Trophoblast cell (in vitro differentiated cells and primary cell): ENCODE data around the gene RAB7B.
A peak's percentile ranks its signal among the peaks of the same experiment; 100 is the strongest.

Experiments used
- DNase-seq, 2 donors: peaks; one replicate each; pipeline ENCODE4 v3.0.0-alpha.2; 2016
- H2AFZ ChIP-seq: 2 replicates; pipeline ENCODE4 v1.6.1; 2013; ENCODE audit warnings: low read length, moderate library complexity, mild to moderate bottlenecking; ENCODE audit not compliant: insufficient read depth, poor library complexity
- H2AK5ac ChIP-seq: 2 replicates; pipeline ENCODE4 v1.6.1; 2013; ENCODE audit warnings: mild to moderate bottlenecking, low read length
- H2BK120ac ChIP-seq: 2 replicates; pipeline ENCODE4 v1.6.1; 2013; ENCODE audit warnings: low read length, mild to moderate bottlenecking, moderate library complexity; ENCODE audit not compliant: insufficient read depth, poor library complexity
- H2BK12ac ChIP-seq: 2 replicates; pipeline ENCODE4 v1.6.1; 2013; ENCODE audit warnings: mild to moderate bottlenecking, low read length, moderate library complexity
- H2BK5ac ChIP-seq: 2 replicates; pipeline ENCODE4 v1.6.1; 2013; ENCODE audit warnings: low read length, low read depth, moderate library complexity, mild to moderate bottlenecking; ENCODE audit not compliant: poor library complexity
- H3K14ac ChIP-seq: 2 replicates; pipeline ENCODE4 v1.6.1; 2013; ENCODE audit warnings: mild to moderate bottlenecking, low read length
- H3K18ac ChIP-seq: 2 replicates; pipeline ENCODE4 v1.6.1; 2013; ENCODE audit warnings: mild to moderate bottlenecking, low read length
- H3K23ac ChIP-seq: 2 replicates; pipeline ENCODE4 v1.6.1; 2013; ENCODE audit warnings: low read length
- H3K27ac ChIP-seq: 2 replicates; pipeline ENCODE4 v1.5.1; 2013; ENCODE audit warnings: low read depth, mild to moderate bottlenecking, inconsistent platforms, low read length, moderate library complexity
- H3K27me3 ChIP-seq: 2 replicates; pipeline ENCODE4 v1.6.1; 2013; ENCODE audit warnings: inconsistent platforms, mild to moderate bottlenecking, low read length, moderate library complexity; ENCODE audit not compliant: insufficient read depth
- H3K36me3 ChIP-seq, 2 experiments: 1 replicate in 1 of 2; 2 replicates in 1 of 2; pipeline ENCODE4 v1.6.1; 2013; ENCODE audit warnings: low read length in 2 of 2, mild to moderate bottlenecking in 2 of 2, moderate library complexity in 1 of 2; ENCODE audit not compliant: insufficient read depth in 2 of 2, control insufficient read depth in 1 of 2
- H3K4ac ChIP-seq: 2 replicates; pipeline ENCODE4 v1.6.1; 2013; ENCODE audit warnings: low read depth, mild to moderate bottlenecking, low read length, moderate library complexity
- H3K4me1 ChIP-seq, 2 experiments: 1 replicate in 1 of 2; 2 replicates in 1 of 2; pipeline ENCODE4 v1.6.1; 2013; ENCODE audit warnings: low read length in 2 of 2, mild to moderate bottlenecking in 2 of 2, moderate library complexity in 1 of 2; ENCODE audit not compliant: insufficient read depth in 2 of 2, control insufficient read depth in 1 of 2
- H3K4me2 ChIP-seq: 2 replicates; pipeline ENCODE4 v1.6.1; 2013; ENCODE audit warnings: inconsistent platforms, mild to moderate bottlenecking, low read length, moderate library complexity
- H3K4me3 ChIP-seq: 2 replicates; pipeline ENCODE4 v1.5.1; 2013; ENCODE audit warnings: mild to moderate bottlenecking, low read depth, low read length, inconsistent platforms
- H3K79me1 ChIP-seq: one replicate; pipeline ENCODE4 v1.6.1; 2013; ENCODE audit warnings: low read length
- H3K79me2 ChIP-seq: 2 replicates; pipeline ENCODE4 v1.6.1; 2013; ENCODE audit warnings: low read length, mild to moderate bottlenecking; ENCODE audit not compliant: control insufficient read depth, insufficient read depth, poor library complexity
- H3K9ac ChIP-seq: 2 replicates; pipeline ENCODE4 v1.6.1; 2013; ENCODE audit warnings: mild to moderate bottlenecking, low read length
- H3K9me3 ChIP-seq: 2 replicates; pipeline ENCODE4 v1.6.1; 2013; ENCODE audit warnings: low read depth, mild to moderate bottlenecking, control low read depth, inconsistent platforms, low read length; ENCODE audit not compliant: insufficient read depth
- H4K12ac ChIP-seq: 2 replicates; pipeline ENCODE4 v1.6.1; 2013; ENCODE audit warnings: low read depth, mild to moderate bottlenecking, low read length, moderate library complexity
- H4K8ac ChIP-seq: 2 replicates; pipeline ENCODE4 v1.6.1; 2013; ENCODE audit warnings: low read depth, mild to moderate bottlenecking, low read length, moderate library complexity
- H4K91ac ChIP-seq: one replicate; pipeline ENCODE4 v1.6.1; 2013; ENCODE audit warnings: low read depth, mild to moderate bottlenecking, low read length, moderate library complexity
- WGBS: extraction: QIAGEN DNeasy Blood & Tissue Kit; methylation state at CpG from one replicate; pipeline ENCODE4 v1.1.7; 2013; ENCODE audit warnings: missing lambda C conversion rate; ENCODE audit not compliant: insufficient read length, insufficient coverage; ENCODE audit errors: extremely low coverage; 5-methylcytosine and 5-hydroxymethylcytosine counted together

Gene RAB7B

DNA sequence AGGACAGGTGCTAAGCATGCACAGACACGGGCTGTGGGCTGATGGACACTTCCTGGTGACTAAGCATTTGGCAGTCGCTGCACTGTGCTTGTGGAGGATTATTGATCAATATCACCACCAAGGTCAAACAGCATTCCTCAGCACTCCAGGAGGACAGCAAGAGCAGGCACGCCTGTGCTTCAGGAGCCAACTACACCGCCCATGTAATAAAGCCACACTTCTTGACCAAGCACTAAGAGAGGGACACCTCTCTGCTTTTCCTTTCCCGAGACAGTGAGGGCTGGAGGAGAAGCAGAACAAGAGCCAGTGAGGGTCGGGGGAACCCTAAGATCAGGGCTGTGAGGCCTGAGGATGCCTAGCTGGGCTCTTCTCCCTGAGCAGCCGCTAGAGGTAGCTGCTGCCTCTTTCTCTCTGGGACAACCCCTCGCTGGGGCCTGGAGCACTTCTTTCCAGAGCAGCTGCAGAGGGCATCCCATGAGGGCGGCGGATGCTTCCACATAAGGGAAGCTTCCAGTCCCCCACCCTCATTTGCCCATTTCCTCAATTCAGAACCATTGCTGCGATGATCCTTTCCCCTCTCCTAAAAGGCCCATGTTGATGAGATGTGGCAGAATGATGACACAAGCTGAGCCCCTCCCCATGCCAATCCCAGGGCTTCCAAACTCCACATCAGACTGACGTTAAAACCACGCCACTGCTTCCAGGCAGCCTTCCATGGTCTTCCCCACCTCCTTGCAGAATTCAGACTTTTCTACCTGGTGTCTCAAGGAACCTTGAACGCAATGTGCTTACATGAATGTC lies 19.1 kb downstream of the RAB7B start:
- no peak overlapping the region for H3K23ac ChIP-seq
- no peak overlapping the region for H3K9ac ChIP-seq
- H3K4me3 ChIP-seq, result no peak overlapping the region
- peaks cover 3 to 7% of the 10 kb centered on the region in 2 experiments for H3K4me1 ChIP-seq
- H3K4me2 ChIP-seq, result no peak overlapping the region
- H3K27me3 ChIP-seq, result no peaks in the 10 kb centered on the region
- H2BK12ac ChIP-seq, result no peak overlapping the region
- H4K91ac ChIP-seq, result no peak overlapping the region
- H3K4ac ChIP-seq, result no peak overlapping the region
- no peaks in the 10 kb centered on the region for H3K79me1 ChIP-seq
- H2AK5ac ChIP-seq, result no peak overlapping the region
- no peaks in the 10 kb centered on the region for H3K9me3 ChIP-seq
- H3K18ac ChIP-seq, result no peak overlapping the region
- no peak overlapping the region for H4K8ac ChIP-seq
- H2AFZ ChIP-seq, result no peak overlapping the region
- H4K12ac ChIP-seq, result no peak overlapping the region
- H3K36me3 ChIP-seq, result no peaks in the 10 kb centered on the region
- H3K79me2 ChIP-seq, result no peaks in the 10 kb centered on the region
- no peak overlapping the region for H3K14ac ChIP-seq
- H2BK5ac ChIP-seq, result no peak overlapping the region
- peak; percentile 47 to 68 for DNase-seq
- H2BK120ac ChIP-seq, result no peak overlapping the region
- no CpG with 5 or more reads among the region's 14 CpGs for WGBS
- no peak overlapping the region for H3K27ac ChIP-seq

DNA sequence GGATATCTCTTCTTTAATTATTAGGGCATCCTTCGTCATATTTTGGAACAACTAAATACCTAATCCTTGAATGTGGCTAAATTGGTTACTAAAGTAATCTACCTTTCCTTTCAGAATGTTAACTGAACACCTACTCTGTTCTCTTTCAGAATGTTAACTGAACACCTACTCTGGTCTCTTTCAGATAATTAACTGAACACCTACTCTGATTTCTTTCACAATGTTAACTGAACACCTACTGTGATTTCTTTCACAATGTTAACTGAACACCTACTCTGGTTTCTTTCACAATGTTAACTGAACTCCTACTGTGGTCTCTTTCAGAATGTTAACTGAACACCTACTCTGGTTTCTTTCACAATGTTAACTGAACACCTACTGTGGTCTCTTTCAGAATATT lies 21.9 kb downstream of the RAB7B start:
- no CpG with 5 or more reads among the region's 1 CpG for WGBS
- Histone ChIP-seq H3K18ac (no peak overlapping the region), H2AK5ac (no peak overlapping the region)

DNA sequence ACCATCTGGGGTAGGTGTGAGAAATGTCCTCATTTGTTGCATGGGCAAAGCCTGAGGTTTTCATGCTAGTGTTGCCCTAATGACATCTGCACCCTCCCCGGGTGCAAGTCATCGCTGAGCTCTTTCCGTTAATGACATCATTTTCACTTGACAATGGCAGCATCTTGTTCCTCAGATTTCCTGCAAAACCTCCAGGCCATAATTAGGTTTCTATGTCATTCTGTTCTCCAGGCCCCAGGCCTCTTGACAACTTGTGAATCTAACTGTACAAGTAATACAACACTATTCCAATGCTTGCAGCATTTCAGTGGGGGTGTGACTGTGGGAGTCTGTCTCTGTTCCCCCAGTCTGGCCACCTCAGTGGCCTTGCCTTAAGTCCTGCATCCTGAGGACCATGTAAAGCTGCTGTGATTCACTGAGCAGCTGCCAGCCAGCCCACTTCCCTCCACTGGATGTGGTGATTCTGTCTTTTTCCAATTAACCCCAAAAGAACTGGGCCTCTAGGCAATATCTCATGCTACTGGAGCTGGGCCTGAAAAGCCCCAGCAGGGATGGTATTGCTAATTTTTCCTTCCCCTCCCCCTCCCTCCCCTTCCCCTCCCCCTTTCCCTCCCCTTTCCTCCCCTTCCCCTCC lies 22.8 kb downstream of the RAB7B start:
- Histone ChIP-seq H2AK5ac (no peak overlapping the region), H3K14ac (no peak overlapping the region), H4K91ac (no peak overlapping the region), H2BK120ac (no peak overlapping the region), H3K4me1 (peaks cover 6 to 7% of the 10 kb centered on the region in 2 experiments), H3K4ac (no peak overlapping the region), H4K12ac (no peak overlapping the region), H4K8ac (no peak overlapping the region), H2AFZ (no peak overlapping the region), H3K27ac (no peak overlapping the region), H3K79me1 (no peaks in the 10 kb centered on the region), H3K9me3 (no peaks in the 10 kb centered on the region), H3K27me3 (no peaks in the 10 kb centered on the region), H3K9ac (no peak overlapping the region), H3K4me2 (no peak overlapping the region), H3K4me3 (no peak overlapping the region), H2BK5ac (no peak overlapping the region), H3K18ac (no peak overlapping the region), H3K79me2 (no peaks in the 10 kb centered on the region), H3K36me3 (no peaks in the 10 kb centered on the region), H3K23ac (no peak overlapping the region), H2BK12ac (no peak overlapping the region)
- WGBS, result no CpG with 5 or more reads among the region's 3 CpGs
- no peak for DNase-seq

More for the DNA sequence above, 21.9 kb downstream of the RAB7B start:
- no peaks in the 10 kb centered on the region for H3K27me3 ChIP-seq
- no peak overlapping the region for H3K4me2 ChIP-seq
- no peak overlapping the region for H3K14ac ChIP-seq
- H4K8ac ChIP-seq, result no peak overlapping the region
- H2BK12ac ChIP-seq, result no peak overlapping the region
- H3K79me1 ChIP-seq, result no peaks in the 10 kb centered on the region
- H3K23ac ChIP-seq, result no peak overlapping the region
- no peaks in the 10 kb centered on the region for H3K9me3 ChIP-seq
- no peak overlapping the region for H2AFZ ChIP-seq
- H3K9ac ChIP-seq, result no peak overlapping the region
- no peak overlapping the region for H3K4me3 ChIP-seq
- H3K4me1 ChIP-seq, result peaks cover 6 to 7% of the 10 kb centered on the region in 2 experiments
- H2BK120ac ChIP-seq, result no peak overlapping the region
- H2BK5ac ChIP-seq, result no peak overlapping the region
- no peaks in the 10 kb centered on the region for H3K36me3 ChIP-seq
- H4K12ac ChIP-seq, result no peak overlapping the region
- H4K91ac ChIP-seq, result no peak overlapping the region
- no peak overlapping the region for H3K27ac ChIP-seq
- H3K79me2 ChIP-seq, result no peaks in the 10 kb centered on the region
- no peak for DNase-seq
- H3K4ac ChIP-seq, result no peak overlapping the region

DNA sequence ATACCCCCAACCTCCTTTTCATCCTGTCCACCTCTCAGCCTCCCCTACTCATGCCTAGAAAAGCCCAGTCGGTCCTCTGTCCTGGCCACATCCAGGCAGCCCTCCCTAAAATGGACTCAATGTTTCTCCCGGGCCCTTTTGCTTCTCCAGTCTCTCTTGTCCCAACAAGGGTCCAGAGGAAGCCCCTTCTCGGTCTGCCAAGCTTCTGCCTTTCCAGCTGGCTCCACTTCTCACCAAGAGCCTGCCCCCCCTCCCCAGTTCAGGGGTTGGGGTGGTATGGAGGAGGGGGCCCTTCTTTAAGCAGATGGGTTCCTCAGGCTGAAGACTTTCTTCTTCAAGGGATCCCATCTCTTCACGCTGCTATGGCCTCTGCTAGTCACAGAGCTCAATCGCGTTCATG lies 23.9 kb downstream of the RAB7B start:
- Histone ChIP-seq H3K4me2 (no peak overlapping the region), H4K8ac (no peak overlapping the region), H3K27ac (no peak overlapping the region), H4K12ac (no peak overlapping the region), H3K14ac (no peak overlapping the region), H3K23ac (no peak overlapping the region), H3K4ac (no peak overlapping the region), H2BK12ac (no peak overlapping the region), H3K27me3 (no peaks in the 10 kb centered on the region), H3K36me3 (no peaks in the 10 kb centered on the region), H3K18ac (no peak overlapping the region), H4K91ac (no peak overlapping the region), H3K4me1 (peaks cover 5 to 6% of the 10 kb centered on the region in 2 experiments), H3K79me1 (no peaks in the 10 kb centered on the region), H2BK120ac (no peak overlapping the region), H2AK5ac (no peak overlapping the region), H3K9me3 (peaks cover 7% of the 10 kb centered on the region), H2BK5ac (no peak overlapping the region), H2AFZ (no peak overlapping the region), H3K4me3 (no peak overlapping the region), H3K9ac (no peak overlapping the region), H3K79me2 (no peaks in the 10 kb centered on the region)
- DNase-seq, result no peak
- no CpG with 5 or more reads among the region's 6 CpGs for WGBS
